Measurements from ENCODE around the gene DIS3L2. TPM values are rescaled to one million over a fixed set of nuclear protein-coding genes. Genes with fewer than 3 reads are reported as not detected.

The DIS3L2 gene
- total and polyA plus RNA-seq, 2 of the 8 experiments (the other 6 are each of a cell fraction or from before 2014, with no cell fraction given) = 11.5 to 21.6 TPM

DNA sequence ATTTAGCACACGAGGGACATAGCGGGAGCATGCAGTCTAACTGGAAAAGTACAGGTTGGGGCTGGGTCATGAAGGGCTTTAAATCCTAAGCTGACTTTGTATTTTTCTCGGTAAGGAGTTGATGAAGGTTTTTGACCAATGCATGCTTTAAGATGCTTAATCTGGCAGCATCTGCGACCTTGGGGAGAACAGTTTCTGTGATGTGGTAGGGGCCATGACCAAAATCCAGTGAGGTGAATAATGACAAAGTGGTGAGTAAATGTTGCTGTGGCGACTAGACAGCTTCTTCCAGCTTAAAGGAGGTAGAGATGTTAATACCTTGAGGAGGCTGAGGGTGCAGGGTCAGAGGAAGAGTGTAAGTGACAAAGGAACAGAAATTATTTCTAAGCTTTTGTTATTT lies 242.4 kb downstream of the DIS3L2 start (continued):
- no peak for TF ChIP-seq NRF1 (IDR thresholded peaks at IDR 0.05; ENCODE audit: low read depth, low read length)

All from H1 (cell line).